Right atrium auricular region (tissue), 2 donors: ENCODE data around the gene CDK8. TPM values are rescaled to one million over a fixed set of nuclear protein-coding genes. Genes with fewer than 3 reads are reported as not detected.

Source experiments
- DNase-seq: peaks from one replicate; pipeline ENCODE4 v3.0.0-alpha.2; 2019; ENCODE audit warnings: low spot score
- H3K27ac ChIP-seq, 2 donors: fragments of 200-600 bp; sonication (generic); 1 replicate in 1 of 2; 2 replicates in 1 of 2; pipeline ENCODE4 v1.5.1; 2016 to 2019
- H3K27me3 ChIP-seq, 2 donors: fragments of 200-600 bp; sonication (generic); one replicate each; pipeline versions ENCODE4 v1.5.1 to v1.6.0; 2017 to 2019
- H3K36me3 ChIP-seq: fragments of 200-600 bp; sonication (generic); one replicate; pipeline ENCODE4 v1.5.1; 2016
- H3K4me1 ChIP-seq, 2 donors: fragments of 200-600 bp; sonication (generic); one replicate each; pipeline versions ENCODE4 v1.5.1 to v1.6.0; 2017 to 2019
- H3K4me3 ChIP-seq, 2 donors: fragments of 200-600 bp; sonication (generic); 1 replicate in 1 of 2; 2 replicates in 1 of 2; pipeline ENCODE4 v1.5.1; 2017 to 2019; ENCODE audit warnings: mild to moderate bottlenecking in 1 of 2, moderate library complexity in 1 of 2
- H3K9me3 ChIP-seq, 2 donors: fragments of 200-600 bp; sonication (generic); one replicate each; pipeline ENCODE4 v1.5.1; 2019
- total RNA-seq, 2 donors: library from RNA; depleted of rRNA; stranded (reverse); fragments of >200 nt; gene quantifications; one replicate each; pipeline ENCODE4 v1.1.0, GENCODE V29; 2016
- TF ChIP-seq, protein P1 (sequence below), 2 donors: fragments of 200-600 bp; sonication (generic); IDR thresholded peaks; one replicate each; pipeline ENCODE4 v1.5.1; 2019; ENCODE audit warnings: antibody characterized with exemption in 2 of 2

CDK8 gene
- total RNA-seq, 2 donors from 2014 or later, result 8.6 to 10.4 TPM

GRCh38 chr13:26445092-26445491, 191.2 kb downstream of the CDK8 start:
- Histone ChIP-seq H3K9me3 (peaks cover 0 to 1% of the 10 kb centered on the region in 2 donors), H3K4me3 (no peak overlapping the region), H3K27ac (no peak overlapping the region), H3K4me1 (peaks cover 0 to 8% of the 10 kb centered on the region in 2 donors), H3K27me3 (no peaks in the 10 kb centered on the region), H3K36me3 (no peaks in the 10 kb centered on the region)
- no peak for DNase-seq
- TF ChIP-seq, protein P1, sequence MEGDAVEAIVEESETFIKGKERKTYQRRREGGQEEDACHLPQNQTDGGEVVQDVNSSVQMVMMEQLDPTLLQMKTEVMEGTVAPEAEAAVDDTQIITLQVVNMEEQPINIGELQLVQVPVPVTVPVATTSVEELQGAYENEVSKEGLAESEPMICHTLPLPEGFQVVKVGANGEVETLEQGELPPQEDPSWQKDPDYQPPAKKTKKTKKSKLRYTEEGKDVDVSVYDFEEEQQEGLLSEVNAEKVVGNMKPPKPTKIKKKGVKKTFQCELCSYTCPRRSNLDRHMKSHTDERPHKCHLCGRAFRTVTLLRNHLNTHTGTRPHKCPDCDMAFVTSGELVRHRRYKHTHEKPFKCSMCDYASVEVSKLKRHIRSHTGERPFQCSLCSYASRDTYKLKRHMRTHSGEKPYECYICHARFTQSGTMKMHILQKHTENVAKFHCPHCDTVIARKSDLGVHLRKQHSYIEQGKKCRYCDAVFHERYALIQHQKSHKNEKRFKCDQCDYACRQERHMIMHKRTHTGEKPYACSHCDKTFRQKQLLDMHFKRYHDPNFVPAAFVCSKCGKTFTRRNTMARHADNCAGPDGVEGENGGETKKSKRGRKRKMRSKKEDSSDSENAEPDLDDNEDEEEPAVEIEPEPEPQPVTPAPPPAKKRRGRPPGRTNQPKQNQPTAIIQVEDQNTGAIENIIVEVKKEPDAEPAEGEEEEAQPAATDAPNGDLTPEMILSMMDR (IDR thresholded peaks at IDR 0.05), result no peak

- no peaks in the 10 kb centered on the region for H3K36me3 ChIP-seq
- peaks cover 0 to 8% of the 10 kb centered on the region in 2 donors for H3K4me1 ChIP-seq
- TF ChIP-seq, protein P1 (IDR thresholded peaks at IDR 0.05), result no peak
- peaks cover 0 to 3% of the 10 kb centered on the region in 2 donors for H3K9me3 ChIP-seq
- no peak for DNase-seq
- no peak overlapping the region for H3K27ac ChIP-seq
- H3K27me3 ChIP-seq, result no peaks in the 10 kb centered on the region
- H3K4me3 ChIP-seq, result no peak overlapping the region
These were observed 192.8 kb downstream of the CDK8 start for GRCh38 chr13:26446751-26447150.

GRCh38 chr13:26448032-26448431, 194.1 kb downstream of the CDK8 start:
- TF ChIP-seq, protein P1 (IDR thresholded peaks at IDR 0.05), result no peak
- Histone ChIP-seq H3K4me1 (no peaks in the 10 kb centered on the region), H3K4me3 (no peak overlapping the region), H3K27me3 (no peaks in the 10 kb centered on the region), H3K36me3 (no peaks in the 10 kb centered on the region), H3K9me3 (peaks cover 0 to 3% of the 10 kb centered on the region in 2 donors), H3K27ac (no peak overlapping the region)
- no peak for DNase-seq

- Histone ChIP-seq H3K4me1 (no peaks in the 10 kb centered on the region), H3K36me3 (no peaks in the 10 kb centered on the region), H3K27me3 (no peaks in the 10 kb centered on the region), H3K9me3 (peaks cover 0 to 3% of the 10 kb centered on the region in 2 donors), H3K4me3 (no peak overlapping the region), H3K27ac (no peak overlapping the region)
- no peak for DNase-seq
- TF ChIP-seq, protein P1 (IDR thresholded peaks at IDR 0.05), result no peak
These were observed 195.3 kb downstream of the CDK8 start for GRCh38 chr13:26449063-26449848.

Other genes with a start within 250 kb of the CDK8 start
- not detected for gene SHISA2, start 202.1 kb upstream of the CDK8 start, total RNA-seq
- gene RNF6, start 31.8 kb upstream of the CDK8 start, total RNA-seq, result 10 to 100 TPM; 14.1 to 26.2 TPM